HAP-1 (cell line): ENCODE results near the gene DCAF15.

ENCODE experiments used
- DNase-seq, 2 experiments: peaks; one replicate each; pipeline ENCODE4 v3.0.0-alpha.2; 2016 to 2020; ENCODE audit warnings: low spot score in 2 of 2
- H3K27me3 ChIP-seq: fragments of 250-450 bp; sonication (Bioruptor Pico); 2 replicates; pipeline ENCODE4 v1.5.1; 2020; ENCODE audit warnings: low read depth, mild to moderate bottlenecking, moderate library complexity
- H3K36me3 ChIP-seq: fragments of 250-450 bp; sonication (Bioruptor Pico); replicated peaks from 2 replicates; pipeline ENCODE4 v1.5.1; 2020; ENCODE audit warnings: mild to moderate bottlenecking
- H3K4me1 ChIP-seq: fragments of 250-450 bp; sonication (Bioruptor Pico); 2 replicates; pipeline ENCODE4 v1.5.1; 2020; ENCODE audit warnings: mild to moderate bottlenecking
- H3K4me3 ChIP-seq: fragments of 250-450 bp; sonication (Bioruptor Pico); 2 replicates; pipeline ENCODE4 v1.5.1; 2020; ENCODE audit warnings: mild to moderate bottlenecking, moderate library complexity
- H3K9me3 ChIP-seq: fragments of 250-450 bp; sonication (Bioruptor Pico); 2 replicates; pipeline ENCODE4 v1.5.1; 2020; ENCODE audit warnings: mild to moderate bottlenecking, moderate library complexity
- in situ Hi-C: fragments of 300-500 bp; cut with MboI; formaldehyde crosslinking; loops from 3 replicates; pipeline ENCODE4 v1.14.3; 2020; ENCODE audit warnings: low sequenced_read_pairs, inconsistent platforms, mixed read lengths

The DCAF15 gene

GRCh38 chr19:13981021-13981420 lies 28.7 kb downstream of the DCAF15 start:
- no peaks in the 10 kb centered on the region for H3K27me3 ChIP-seq
- no peaks in the 10 kb centered on the region for H3K4me1 ChIP-seq
- in situ Hi-C loops = no loop called here
- no peaks in the 10 kb centered on the region for H3K9me3 ChIP-seq
- no peak overlapping the region for H3K4me3 ChIP-seq
- no peak for DNase-seq
- peaks cover 9% of the 10 kb centered on the region for H3K36me3 ChIP-seq

- no peak for DNase-seq
- H3K4me3 ChIP-seq = no peak overlapping the region
- no peaks in the 10 kb centered on the region for H3K4me1 ChIP-seq
- in situ Hi-C loops = no loop called here
- H3K27me3 ChIP-seq = no peaks in the 10 kb centered on the region
- H3K36me3 ChIP-seq = peaks cover 5% of the 10 kb centered on the region; the same call in 1 of the 2 replicates
- H3K9me3 ChIP-seq = no peaks in the 10 kb centered on the region
Observed at GRCh38 chr19:13981467-13981866, 29.2 kb downstream of the DCAF15 start.

- no peak for DNase-seq
- Histone ChIP-seq H3K4me3 (no peak overlapping the region), H3K4me1 (no peaks in the 10 kb centered on the region), H3K27me3 (no peaks in the 10 kb centered on the region), H3K36me3 (peaks cover 5% of the 10 kb centered on the region; the same call in 1 of the 2 replicates), H3K9me3 (no peaks in the 10 kb centered on the region)
- in situ Hi-C loops = no loop called here
Observed at GRCh38 chr19:13981988-13982501, 29.7 kb downstream of the DCAF15 start.

GRCh38 chr19:13982773-13983172 lies 30.5 kb downstream of the DCAF15 start:
- no peak overlapping the region for H3K4me3 ChIP-seq
- no peaks in the 10 kb centered on the region for H3K4me1 ChIP-seq
- no peak for DNase-seq
- no peaks in the 10 kb centered on the region for H3K27me3 ChIP-seq
- in situ Hi-C loops = no loop called here
- H3K9me3 ChIP-seq = no peaks in the 10 kb centered on the region
- H3K36me3 ChIP-seq = peaks cover 5% of the 10 kb centered on the region; the same call in 1 of the 2 replicates

- DNase-seq = no peak
- in situ Hi-C loops = no loop called here
- Histone ChIP-seq H3K9me3 (no peaks in the 10 kb centered on the region), H3K4me1 (no peaks in the 10 kb centered on the region), H3K36me3 (peaks cover 5% of the 10 kb centered on the region; the same call in 1 of the 2 replicates), H3K4me3 (no peak overlapping the region), H3K27me3 (no peaks in the 10 kb centered on the region)
Observed at GRCh38 chr19:13983213-13983889, 31.0 kb downstream of the DCAF15 start.

GRCh38 chr19:13984186-13984585 lies 31.9 kb downstream of the DCAF15 start:
- Histone ChIP-seq H3K4me1 (no peaks in the 10 kb centered on the region), H3K27me3 (no peaks in the 10 kb centered on the region), H3K36me3 (peaks cover 8% of the 10 kb centered on the region), H3K4me3 (no peak overlapping the region), H3K9me3 (no peaks in the 10 kb centered on the region)
- in situ Hi-C loops = no loop called here
- no peak for DNase-seq

- Histone ChIP-seq H3K36me3 (peaks cover 8% of the 10 kb centered on the region), H3K4me1 (no peaks in the 10 kb centered on the region), H3K9me3 (no peaks in the 10 kb centered on the region), H3K4me3 (no peak overlapping the region), H3K27me3 (no peaks in the 10 kb centered on the region)
- in situ Hi-C loops = no loop called here
- DNase-seq = no peak
Observed at GRCh38 chr19:13984875-13985741, 32.8 kb downstream of the DCAF15 start.

- H3K4me1 ChIP-seq = no peaks in the 10 kb centered on the region
- DNase-seq = no peak
Observed at GRCh38 chr19:13985771-13986347, 33.5 kb downstream of the DCAF15 start.

GRCh38 chr19:13986348-13986904 lies 34.1 kb downstream of the DCAF15 start:
- H3K4me3 ChIP-seq = no peak overlapping the region
- peaks cover 8% of the 10 kb centered on the region for H3K36me3 ChIP-seq
- H3K27me3 ChIP-seq = no peaks in the 10 kb centered on the region
- no peaks in the 10 kb centered on the region for H3K9me3 ChIP-seq
- no peak for DNase-seq
- in situ Hi-C loops = no loop called here
- no peaks in the 10 kb centered on the region for H3K4me1 ChIP-seq

More at GRCh38 chr19:13985771-13986347, 33.5 kb downstream of the DCAF15 start:
- Histone ChIP-seq H3K9me3 (no peaks in the 10 kb centered on the region), H3K36me3 (peaks cover 8% of the 10 kb centered on the region), H3K4me3 (no peak overlapping the region), H3K27me3 (no peaks in the 10 kb centered on the region)
- in situ Hi-C loops = no loop called here

GRCh38 chr19:13987101-13987890 lies 35.0 kb downstream of the DCAF15 start:
- Histone ChIP-seq H3K4me3 (no peak overlapping the region), H3K4me1 (no peaks in the 10 kb centered on the region), H3K9me3 (no peaks in the 10 kb centered on the region), H3K27me3 (no peaks in the 10 kb centered on the region), H3K36me3 (peaks cover 7% of the 10 kb centered on the region)
- DNase-seq = no peak
- in situ Hi-C loops = no loop called here

GRCh38 chr19:13989487-13989886 lies 37.2 kb downstream of the DCAF15 start:
- H3K4me1 ChIP-seq = no peaks in the 10 kb centered on the region
- no peaks in the 10 kb centered on the region for H3K9me3 ChIP-seq
- in situ Hi-C loops = no loop called here
- H3K27me3 ChIP-seq = no peaks in the 10 kb centered on the region
- H3K4me3 ChIP-seq = no peak overlapping the region
- peaks cover 11% of the 10 kb centered on the region for H3K36me3 ChIP-seq
- no peak for DNase-seq

GRCh38 chr19:13990085-13990484 lies 37.8 kb downstream of the DCAF15 start:
- H3K9me3 ChIP-seq = no peaks in the 10 kb centered on the region
- peaks cover 11% of the 10 kb centered on the region for H3K36me3 ChIP-seq
- no peak overlapping the region for H3K4me3 ChIP-seq
- in situ Hi-C loops = no loop called here
- H3K4me1 ChIP-seq = no peaks in the 10 kb centered on the region
- no peak for DNase-seq
- H3K27me3 ChIP-seq = no peaks in the 10 kb centered on the region

- H3K4me3 ChIP-seq = no peak overlapping the region
- no peaks in the 10 kb centered on the region for H3K4me1 ChIP-seq
- no peak for DNase-seq
- H3K27me3 ChIP-seq = no peaks in the 10 kb centered on the region
- in situ Hi-C loops = no loop called here
- peaks cover 11% of the 10 kb centered on the region for H3K36me3 ChIP-seq
- H3K9me3 ChIP-seq = no peaks in the 10 kb centered on the region
Observed at GRCh38 chr19:13992025-13992424, 39.7 kb downstream of the DCAF15 start.
